Fibroblast of gingiva (primary cell): ENCODE data around the gene RUFY1.

Source experiments
- DNase-seq: peaks from one replicate; pipeline ENCODE4 v3.0.0-alpha.2; 2011; ENCODE audit warnings: low read depth

Gene RUFY1

GRCh38 chr5:179606071-179606909 lies 55.9 kb downstream of the RUFY1 start:
- DNase-seq = no peak

GRCh38 chr5:179606910-179607159 lies 56.5 kb downstream of the RUFY1 start:
- DNase-seq = no peak

- no peak for DNase-seq
These were observed 57.0 kb downstream of the RUFY1 start for GRCh38 chr5:179607160-179607931.

GRCh38 chr5:179608131-179608581 lies 57.8 kb downstream of the RUFY1 start:
- no peak for DNase-seq

- no peak for DNase-seq
These were observed 59.4 kb downstream of the RUFY1 start for GRCh38 chr5:179609834-179610108.

GRCh38 chr5:179610109-179610902 lies 60.0 kb downstream of the RUFY1 start:
- no peak for DNase-seq

GRCh38 chr5:179610903-179611265 lies 60.5 kb downstream of the RUFY1 start:
- no peak for DNase-seq

GRCh38 chr5:179612577-179613459 lies 62.5 kb downstream of the RUFY1 start:
- no peak for DNase-seq

GRCh38 chr5:179613460-179614071 lies 63.2 kb downstream of the RUFY1 start:
- DNase-seq = no peak

GRCh38 chr5:179614745-179615144 lies 64.4 kb downstream of the RUFY1 start:
- DNase-seq = no peak

- DNase-seq = no peak
These were observed 64.8 kb downstream of the RUFY1 start for GRCh38 chr5:179615203-179615602.

GRCh38 chr5:179616002-179616594 lies 65.7 kb downstream of the RUFY1 start:
- no peak for DNase-seq

GRCh38 chr5:179617930-179618329 lies 67.6 kb downstream of the RUFY1 start:
- no peak for DNase-seq

GRCh38 chr5:179618923-179619554 lies 68.7 kb downstream of the RUFY1 start:
- no peak for DNase-seq

- no peak for DNase-seq
These were observed 69.4 kb downstream of the RUFY1 start for GRCh38 chr5:179619776-179620175.

- DNase-seq = no peak
These were observed 69.9 kb downstream of the RUFY1 start for GRCh38 chr5:179620293-179620692.

GRCh38 chr5:179620703-179621350 lies 70.5 kb downstream of the RUFY1 start:
- DNase-seq = no peak

- DNase-seq = no peak
These were observed 71.3 kb downstream of the RUFY1 start for GRCh38 chr5:179621551-179622214.
